ENCODE measurements around the gene LSS.
"Not testable (repeated sequence)": the region's sequence is repeated elsewhere in the genome, so short reads cannot be mapped to it uniquely, and the experiment has no call there.

The LSS gene

DNA sequence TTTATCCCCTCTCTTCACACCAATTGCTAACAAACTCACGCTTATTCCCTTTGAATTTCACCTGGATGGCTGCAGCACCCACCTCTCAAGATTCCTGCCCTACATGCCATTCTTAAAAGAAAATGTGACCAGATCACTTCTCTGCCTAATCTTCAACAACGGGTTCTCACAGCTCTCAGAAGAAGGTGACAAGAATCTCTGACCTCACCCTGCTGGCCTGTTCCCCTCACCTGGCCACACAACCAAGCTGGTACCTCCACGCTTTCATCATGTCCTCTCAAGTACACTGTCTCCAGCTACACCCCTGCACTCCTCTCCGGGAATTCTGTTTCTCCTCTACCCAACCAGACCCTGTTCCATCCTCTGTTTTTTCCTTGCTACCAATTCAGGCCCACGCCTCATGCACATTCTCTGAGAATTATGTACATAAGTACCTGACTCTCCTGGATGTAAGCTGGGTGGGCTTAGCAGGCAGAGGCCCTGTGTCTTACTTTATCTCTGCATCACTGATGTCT lies 5.9 kb upstream of the LSS start:
- Mint-ChIP-seq H3K27me3 (no peaks in the 10 kb centered on the region), H3K4me1 (peaks cover 18 to 35% of the 10 kb centered on the region in 2 donors), H3K4me3 (no peak overlapping the region), H3K27ac (peak overlapping the region; percentile 2), H3K36me3 (peaks cover 27 to 56% of the 10 kb centered on the region in 2 donors), H3K9me3 (no peaks in the 10 kb centered on the region)
- no peak for ATAC-seq (replicated peaks)
- no peak for DNase-seq

GRCh38 chr21:46229923-46230260 lies 1.3 kb upstream of the LSS start:
- Mint-ChIP-seq H3K36me3 (peaks cover 30 to 52% of the 10 kb centered on the region in 2 donors), H3K27me3 (no peaks in the 10 kb centered on the region), H3K27ac (no peak overlapping the region), H3K4me1 (peaks cover 38 to 68% of the 10 kb centered on the region in 2 donors), H3K9me3 (peaks cover 0 to 4% of the 10 kb centered on the region in 2 donors), H3K4me3 (peak overlapping the region; percentile 87 to 96)
- no peak for DNase-seq
- no peak for ATAC-seq (replicated peaks)

DNA sequence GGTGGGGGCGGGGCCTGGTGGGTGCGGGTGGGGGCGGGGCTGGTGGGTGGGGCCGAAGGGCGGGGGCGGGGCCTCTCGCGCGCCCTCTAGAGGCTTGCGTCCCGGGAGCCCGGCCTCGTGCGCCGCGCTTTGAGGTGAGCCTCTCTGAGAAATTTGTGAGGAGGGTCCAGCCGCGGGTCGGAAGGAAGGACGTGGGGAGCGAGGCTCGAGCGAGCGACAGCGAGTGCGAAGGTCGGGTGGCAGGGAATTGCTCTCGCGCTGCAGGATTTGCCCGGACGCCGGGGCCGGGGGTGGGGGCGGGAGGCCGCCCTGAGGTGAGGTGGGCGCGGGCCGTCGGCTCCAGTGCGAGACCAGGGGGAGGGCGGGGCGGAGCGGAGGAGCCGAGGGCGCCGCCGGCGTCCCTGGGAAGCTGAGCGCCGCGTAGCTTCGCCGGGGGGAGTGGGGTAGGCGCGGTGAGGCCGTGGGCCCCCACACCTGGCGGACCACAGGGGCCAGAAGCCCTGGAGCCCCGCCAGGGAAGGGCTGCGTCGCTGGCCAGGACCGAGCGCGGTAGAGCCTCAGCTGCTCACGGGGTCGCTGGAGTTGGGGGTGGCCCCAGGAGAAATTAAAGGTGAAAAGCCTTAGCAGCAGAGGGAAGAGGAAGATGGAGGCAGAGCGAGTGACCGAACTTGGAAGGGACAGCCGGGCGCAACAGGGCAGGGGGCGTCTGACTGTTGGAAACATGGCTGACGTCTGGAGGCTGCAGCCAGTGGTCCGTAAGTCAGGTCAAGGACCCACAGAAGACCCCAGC lies 754 bp upstream of the LSS start:
- peaks cover 0 to 4% of the 10 kb centered on the region in 2 donors for H3K9me3 Mint-ChIP-seq
- H3K4me3 Mint-ChIP-seq, result peak overlapping the region; percentile 87 to 96
- DNase-seq (peak; percentile 35), ATAC-seq (replicated peaks) (peak; percentile 30 to 49)
- H3K4me1 Mint-ChIP-seq, result peaks cover 39 to 66% of the 10 kb centered on the region in 2 donors
- H3K27me3 Mint-ChIP-seq, result no peaks in the 10 kb centered on the region
- peaks cover 26 to 48% of the 10 kb centered on the region in 2 donors for H3K36me3 Mint-ChIP-seq
- H3K27ac Mint-ChIP-seq, result peak overlapping the region; percentile 98

- peak overlapping the region; percentile 93 for H3K27ac Mint-ChIP-seq
- peaks cover 0 to 4% of the 10 kb centered on the region in 2 donors for H3K9me3 Mint-ChIP-seq
- ATAC-seq (replicated peaks) (no peak), DNase-seq (no peak)
- H3K4me3 Mint-ChIP-seq, result peak overlapping the region; percentile 87 to 89
- H3K36me3 Mint-ChIP-seq, result peaks cover 20 to 40% of the 10 kb centered on the region in 2 donors
- H3K27me3 Mint-ChIP-seq, result no peaks in the 10 kb centered on the region
- peaks cover 42 to 62% of the 10 kb centered on the region in 2 donors for H3K4me1 Mint-ChIP-seq
Measured at GRCh38 chr21:46227811-46228344, 696 bp downstream of the LSS start.

GRCh38 chr21:46226920-46227599 lies 1.5 kb downstream of the LSS start:
- H3K4me3 Mint-ChIP-seq, result peak overlapping the region; percentile 87 to 89
- peaks cover 27 to 40% of the 10 kb centered on the region in 2 donors for H3K36me3 Mint-ChIP-seq
- H3K27me3 Mint-ChIP-seq, result no peaks in the 10 kb centered on the region
- H3K27ac Mint-ChIP-seq, result peak overlapping the region; percentile 76
- ATAC-seq (replicated peaks) (peak in 1 of 2 donors; percentile 32), DNase-seq (no peak)
- peaks cover 45 to 62% of the 10 kb centered on the region in 2 donors for H3K4me1 Mint-ChIP-seq
- H3K9me3 Mint-ChIP-seq, result peaks cover 0 to 4% of the 10 kb centered on the region in 2 donors

- peak overlapping the region; percentile 50 to 87 for H3K4me3 Mint-ChIP-seq
- DNase-seq (no peak), ATAC-seq (replicated peaks) (no peak)
- no peak overlapping the region for H3K27ac Mint-ChIP-seq
- peaks cover 0 to 4% of the 10 kb centered on the region in 2 donors for H3K9me3 Mint-ChIP-seq
- H3K4me1 Mint-ChIP-seq, result peaks cover 39 to 56% of the 10 kb centered on the region in 2 donors
- H3K36me3 Mint-ChIP-seq, result peaks cover 28 to 38% of the 10 kb centered on the region in 2 donors
- H3K27me3 Mint-ChIP-seq, result no peaks in the 10 kb centered on the region
Measured at GRCh38 chr21:46226146-46226545, 2.4 kb downstream of the LSS start.

DNA sequence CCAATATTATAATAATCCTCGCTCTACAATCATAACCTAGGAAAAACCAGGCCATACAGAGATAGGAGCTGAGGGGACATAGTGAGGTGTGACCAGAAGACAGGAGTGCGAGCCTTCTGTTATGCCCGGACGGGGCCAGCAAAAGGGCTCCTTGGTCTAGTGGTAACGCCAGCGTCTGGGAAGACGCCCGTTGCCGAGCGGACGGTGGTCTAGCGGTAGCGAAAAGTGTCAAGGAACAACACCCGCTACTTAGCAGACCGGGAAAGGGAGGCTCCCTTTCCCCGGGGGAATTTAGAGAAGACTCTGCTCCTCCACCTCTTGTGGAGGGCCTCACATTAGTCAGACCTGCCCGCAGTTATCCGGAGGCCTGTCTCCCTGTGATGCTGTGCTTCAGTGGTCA lies 4.9 kb downstream of the LSS start:
- H3K4me3 Mint-ChIP-seq; H3K27me3 Mint-ChIP-seq; ATAC-seq (replicated peaks); H3K27ac Mint-ChIP-seq; DNase-seq; H3K9me3 Mint-ChIP-seq: not testable (repeated sequence)
- peaks cover 46 to 54% of the 10 kb centered on the region in 2 donors for H3K36me3 Mint-ChIP-seq
- peaks cover 31 to 35% of the 10 kb centered on the region in 2 donors for H3K4me1 Mint-ChIP-seq

DNA sequence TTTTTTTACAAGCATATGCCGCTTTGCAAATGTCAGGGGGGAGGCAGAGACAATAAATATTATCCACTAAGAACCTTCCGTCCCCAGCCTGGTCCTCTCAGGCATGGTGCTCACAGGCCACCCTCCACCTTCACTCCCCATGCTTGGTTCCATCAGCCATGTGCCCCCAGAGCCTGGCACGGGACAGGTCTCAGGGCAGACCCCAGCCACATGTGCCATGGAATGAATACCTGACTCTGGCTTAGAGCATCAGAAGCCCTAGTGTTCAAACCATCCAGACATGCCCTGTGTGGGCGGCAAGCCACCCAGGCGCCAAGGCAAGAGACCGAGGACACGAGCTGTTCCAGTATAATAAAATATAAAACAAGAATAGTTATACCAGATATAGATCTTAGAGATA lies 5.4 kb downstream of the LSS start:
- DNase-seq (no peak), ATAC-seq (replicated peaks) (no peak)
- Mint-ChIP-seq H3K27me3 (no peaks in the 10 kb centered on the region), H3K9me3 (peaks cover 0 to 4% of the 10 kb centered on the region in 2 donors), H3K27ac (no peak overlapping the region), H3K4me1 (peaks cover 31 to 36% of the 10 kb centered on the region in 2 donors), H3K36me3 (peaks cover 46 to 54% of the 10 kb centered on the region in 2 donors), H3K4me3 (no peak overlapping the region)

- H3K4me1 Mint-ChIP-seq, result peaks cover 31 to 37% of the 10 kb centered on the region in 2 donors
Measured at GRCh38 chr21:46222436-46223116, 6.0 kb downstream of the LSS start.

GRCh38 chr21:46221664-46222435 lies 6.7 kb downstream of the LSS start:
- Mint-ChIP-seq H3K9me3 (peaks cover 0 to 4% of the 10 kb centered on the region in 2 donors), H3K27ac (no peak overlapping the region), H3K36me3 (peaks cover 46 to 54% of the 10 kb centered on the region in 2 donors), H3K27me3 (no peaks in the 10 kb centered on the region), H3K4me3 (no peak overlapping the region), H3K4me1 (peaks cover 24 to 31% of the 10 kb centered on the region in 2 donors)
- no peak for DNase-seq
- ATAC-seq (replicated peaks), result no peak

More at GRCh38 chr21:46222436-46223116, 6.0 kb downstream of the LSS start:
- no peak for ATAC-seq (replicated peaks)
- no peak for DNase-seq
- Mint-ChIP-seq H3K27ac (no peak overlapping the region), H3K27me3 (no peaks in the 10 kb centered on the region), H3K4me3 (no peak overlapping the region), H3K36me3 (peaks cover 46 to 54% of the 10 kb centered on the region in 2 donors), H3K9me3 (peaks cover 0 to 4% of the 10 kb centered on the region in 2 donors)

- Mint-ChIP-seq H3K27ac (no peak overlapping the region), H3K4me1 (peaks cover 19 to 25% of the 10 kb centered on the region in 2 donors), H3K9me3 (peaks cover 0 to 4% of the 10 kb centered on the region in 2 donors), H3K27me3 (no peaks in the 10 kb centered on the region), H3K4me3 (no peak overlapping the region), H3K36me3 (peaks cover 48 to 57% of the 10 kb centered on the region in 2 donors)
- ATAC-seq (replicated peaks) (no peak), DNase-seq (no peak)
Measured at GRCh38 chr21:46220847-46221246, 7.7 kb downstream of the LSS start.

DNA sequence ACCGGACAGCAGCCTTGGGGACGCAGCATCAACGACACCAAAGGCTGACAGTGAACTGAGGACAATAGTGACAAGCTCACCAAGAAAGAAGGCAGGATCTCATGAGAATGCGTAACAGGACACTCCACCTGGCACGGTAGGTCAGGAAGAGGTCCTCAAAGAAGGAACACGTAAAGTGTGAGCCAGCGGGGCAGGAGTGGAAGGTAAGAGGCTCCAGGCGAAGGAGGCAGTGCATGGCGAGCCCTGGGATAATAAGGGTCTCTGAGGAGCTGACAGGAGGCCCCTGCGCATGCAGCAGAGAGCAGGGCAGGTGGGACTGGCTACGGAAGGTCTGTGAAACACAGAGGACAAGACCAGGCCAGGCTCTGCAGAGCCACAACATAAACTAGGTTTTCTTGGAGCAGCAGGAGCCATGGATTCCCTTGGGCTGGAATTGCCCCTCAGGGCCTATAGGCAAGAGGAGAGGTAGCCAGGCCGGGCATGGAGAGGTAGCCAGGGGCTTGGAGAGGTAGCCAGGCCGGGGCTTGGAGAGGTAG lies 8.2 kb downstream of the LSS start:
- H3K4me3 Mint-ChIP-seq, result no peak overlapping the region
- DNase-seq, result no peak
- H3K36me3 Mint-ChIP-seq, result peaks cover 46 to 53% of the 10 kb centered on the region in 2 donors
- H3K4me1 Mint-ChIP-seq, result peaks cover 14 to 21% of the 10 kb centered on the region in 2 donors
- ATAC-seq (replicated peaks), result no peak
- H3K27ac Mint-ChIP-seq, result no peak overlapping the region
- no peaks in the 10 kb centered on the region for H3K27me3 Mint-ChIP-seq
- H3K9me3 Mint-ChIP-seq, result no peaks in the 10 kb centered on the region

GRCh38 chr21:46219591-46220239 lies 8.9 kb downstream of the LSS start:
- no peaks in the 10 kb centered on the region for H3K27me3 Mint-ChIP-seq
- peaks cover 14 to 21% of the 10 kb centered on the region in 2 donors for H3K4me1 Mint-ChIP-seq
- H3K9me3 Mint-ChIP-seq, result no peaks in the 10 kb centered on the region
- no peak overlapping the region for H3K27ac Mint-ChIP-seq
- DNase-seq, result no peak
- no peak for ATAC-seq (replicated peaks)
- H3K4me3 Mint-ChIP-seq, result no peak overlapping the region
- H3K36me3 Mint-ChIP-seq, result peaks cover 45 to 50% of the 10 kb centered on the region in 2 donors
